Endothelial cell (in vitro differentiated cells): ENCODE measurements around the gene STAB2. TPM values are rescaled to one million over a fixed set of nuclear protein-coding genes. Genes with fewer than 3 reads are reported as not detected.

Experiments used
- DNase-seq: peaks from one replicate; pipeline ENCODE4 v3.0.0; 2021; ENCODE audit warnings: low spot score
- H3K27ac Mint-ChIP-seq: one replicate; pipeline ENCODE4 v1.8.0; 2021; ENCODE audit warnings: mixed read lengths, inconsistent platforms; ENCODE audit not compliant: unreplicated experiment
- H3K27me3 Mint-ChIP-seq: one replicate; pipeline ENCODE4 v1.8.0; 2021; ENCODE audit warnings: mild to moderate bottlenecking, moderate library complexity, mixed read lengths, inconsistent platforms; ENCODE audit not compliant: unreplicated experiment
- H3K36me3 Mint-ChIP-seq: one replicate; pipeline ENCODE4 v1.8.0; 2021; ENCODE audit warnings: mild to moderate bottlenecking, low read depth, mixed read lengths, inconsistent platforms; ENCODE audit not compliant: unreplicated experiment
- H3K4me1 Mint-ChIP-seq: one replicate; pipeline ENCODE4 v1.8.0; 2021; ENCODE audit warnings: mild to moderate bottlenecking, mixed read lengths, inconsistent platforms; ENCODE audit not compliant: unreplicated experiment
- H3K4me3 Mint-ChIP-seq: one replicate; pipeline ENCODE4 v1.8.0; 2021; ENCODE audit warnings: mild to moderate bottlenecking, mixed read lengths, inconsistent platforms; ENCODE audit not compliant: unreplicated experiment
- H3K9me3 Mint-ChIP-seq: one replicate; pipeline ENCODE4 v1.8.0; 2021; ENCODE audit warnings: mixed read lengths, inconsistent platforms; ENCODE audit not compliant: unreplicated experiment
- CTCF ChIP-seq: fragments of 200-600 bp; sonication (generic); IDR thresholded peaks from one replicate; pipeline ENCODE4 v1.5.0; 2021; ENCODE audit warnings: antibody characterized with exemption; ENCODE audit not compliant: unreplicated experiment
- total RNA-seq: library from RNA; stranded (reverse); fragmentation: NEBNext Ultra II Directional; extraction: Animal tissue kit (Norgen Biotek cat#: 25700); gene quantifications from one replicate; pipeline ENCODE4 v1.2.1, GENCODE V29; 2021; ENCODE audit not compliant: unreplicated experiment

STAB2 gene
- total RNA-seq, 1 donor from 2014 or later: 0.10 TPM

GRCh38 chr12:103716517-103717196 is 129.6 kb downstream of the STAB2 start:
- no peaks in the 10 kb centered on the region for H3K27me3 Mint-ChIP-seq
- TF ChIP-seq CTCF: no peak
- H3K4me3 Mint-ChIP-seq: no peak overlapping the region
- DNase-seq: no peak
- H3K27ac Mint-ChIP-seq: no peak overlapping the region
- H3K4me1 Mint-ChIP-seq: no peaks in the 10 kb centered on the region
- H3K36me3 Mint-ChIP-seq: no peaks in the 10 kb centered on the region
- H3K9me3 Mint-ChIP-seq: no peaks in the 10 kb centered on the region

GRCh38 chr12:103725398-103725797 is 138.3 kb downstream of the STAB2 start:
- no peaks in the 10 kb centered on the region for H3K9me3 Mint-ChIP-seq
- no peak overlapping the region for H3K27ac Mint-ChIP-seq
- DNase-seq: no peak
- no peak overlapping the region for H3K4me3 Mint-ChIP-seq
- no peaks in the 10 kb centered on the region for H3K36me3 Mint-ChIP-seq
- H3K27me3 Mint-ChIP-seq: peaks cover 2% of the 10 kb centered on the region
- H3K4me1 Mint-ChIP-seq: no peaks in the 10 kb centered on the region
- no peak for TF ChIP-seq CTCF

GRCh38 chr12:103727638-103728037 is 140.6 kb downstream of the STAB2 start:
- Mint-ChIP-seq H3K27ac (no peak overlapping the region), H3K27me3 (peaks cover 2% of the 10 kb centered on the region), H3K9me3 (peaks cover 5% of the 10 kb centered on the region), H3K4me1 (no peaks in the 10 kb centered on the region), H3K4me3 (no peak overlapping the region), H3K36me3 (no peaks in the 10 kb centered on the region)
- no peak for DNase-seq
- TF ChIP-seq CTCF: no peak

GRCh38 chr12:103728323-103728722 is 141.2 kb downstream of the STAB2 start:
- Mint-ChIP-seq H3K27ac (no peak overlapping the region), H3K27me3 (peaks cover 2% of the 10 kb centered on the region), H3K4me3 (no peak overlapping the region), H3K4me1 (no peaks in the 10 kb centered on the region), H3K36me3 (no peaks in the 10 kb centered on the region), H3K9me3 (peaks cover 5% of the 10 kb centered on the region)
- TF ChIP-seq CTCF: no peak
- DNase-seq: no peak

GRCh38 chr12:103729499-103729898 is 142.4 kb downstream of the STAB2 start:
- no peak overlapping the region for H3K4me3 Mint-ChIP-seq
- peaks cover 2% of the 10 kb centered on the region for H3K27me3 Mint-ChIP-seq
- H3K36me3 Mint-ChIP-seq: no peaks in the 10 kb centered on the region
- TF ChIP-seq CTCF: no peak
- no peak for DNase-seq
- H3K4me1 Mint-ChIP-seq: no peaks in the 10 kb centered on the region
- H3K27ac Mint-ChIP-seq: no peak overlapping the region
- H3K9me3 Mint-ChIP-seq: peaks cover 5% of the 10 kb centered on the region
